ENCODE results near the gene SARDH. TPM values are rescaled to one million over a fixed set of nuclear protein-coding genes. Genes with fewer than 3 reads are reported as not detected.

Gene SARDH
- total and polyA plus RNA-seq, 2 of the 8 experiments (the other 6 are each of a cell fraction or from before 2014, with no cell fraction given), result 6.4 to 7.4 TPM

DNA sequence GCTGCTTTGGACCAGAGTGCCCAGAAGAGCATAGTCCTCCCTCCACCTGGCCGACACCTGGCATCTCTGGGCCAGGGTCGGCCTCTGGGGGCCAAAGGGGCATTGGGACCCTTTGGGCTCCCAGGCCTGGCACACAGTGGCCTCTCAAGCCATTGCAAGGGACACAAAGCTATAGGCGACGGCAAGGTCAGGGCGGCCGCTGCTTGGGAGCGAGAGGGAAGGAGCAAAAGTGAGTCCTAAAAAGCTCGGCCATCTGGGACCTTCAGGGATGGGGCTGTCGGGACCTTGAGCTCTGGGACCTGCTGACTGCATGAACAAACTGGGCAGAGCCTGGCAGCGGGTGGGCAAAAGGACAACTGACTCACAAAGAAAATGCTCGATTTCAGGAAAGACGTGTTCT is 88.1 kb downstream of the SARDH start (continued):
- TF ChIP-seq JUN (IDR thresholded peaks at IDR 0.05; ENCODE audit: low read depth, low read length), result no peak
- no peak for TF ChIP-seq CHD2 (IDR thresholded peaks at IDR 0.05; ENCODE audit: low read length)
